Stomach smooth muscle (tissue), 2 donors: ENCODE results near the gene WSCD2.

Source experiments
- H3K27ac ChIP-seq: one replicate; pipeline ENCODE4 v1.7.0; 2013; ENCODE audit warnings: mild to moderate bottlenecking, low read length, inconsistent platforms
- H3K27me3 ChIP-seq, 2 donors: one replicate each; pipeline ENCODE4 v1.7.0; 2013; ENCODE audit warnings: low read length in 2 of 2; ENCODE audit not compliant: insufficient read depth in 2 of 2, control insufficient read depth in 1 of 2
- H3K36me3 ChIP-seq, 2 donors: one replicate each; pipeline ENCODE4 v1.7.0; 2013; ENCODE audit warnings: low read length in 2 of 2; ENCODE audit not compliant: control insufficient read depth in 2 of 2, insufficient read depth in 2 of 2
- H3K4me1 ChIP-seq: one replicate; pipeline ENCODE4 v1.7.0; 2013; ENCODE audit warnings: low read length; ENCODE audit not compliant: control insufficient read depth, insufficient read depth
- H3K4me3 ChIP-seq, 2 donors: one replicate each; pipeline ENCODE4 v1.7.0; 2013; ENCODE audit warnings: low read length in 2 of 2
- H3K9ac ChIP-seq, 2 donors: one replicate each; pipeline ENCODE4 v1.7.0; 2013; ENCODE audit warnings: low read length in 2 of 2, mild to moderate bottlenecking in 1 of 2
- H3K9me3 ChIP-seq, 2 donors: one replicate each; pipeline ENCODE4 v1.7.0; 2013; ENCODE audit warnings: low read length in 2 of 2; ENCODE audit not compliant: control insufficient read depth in 2 of 2
- donor health status: healthy.
- donor health status: Pancreatic carcinoma.

The WSCD2 gene

DNA sequence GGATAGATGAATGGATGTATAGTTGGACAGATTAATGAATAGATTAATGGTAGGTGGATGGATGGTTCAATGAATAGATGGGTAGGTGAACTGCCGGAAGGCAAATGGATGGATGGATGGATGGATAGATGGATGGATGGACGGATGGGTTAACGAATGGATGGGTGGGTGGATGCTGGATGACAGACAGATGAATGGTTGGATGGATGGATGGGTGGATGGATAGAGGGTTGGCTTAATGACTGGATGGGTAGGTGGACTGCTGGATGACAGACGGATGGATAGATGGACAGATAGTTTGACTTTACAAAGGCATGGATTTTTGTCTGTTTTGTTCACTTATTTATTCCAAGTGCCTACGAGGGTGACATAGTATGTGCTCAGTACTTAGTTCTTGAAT, 64.4 kb downstream of the WSCD2 start:
- H3K27ac ChIP-seq: no peak overlapping the region
- no peak overlapping the region for H3K9ac ChIP-seq
- H3K4me3 ChIP-seq: no peak overlapping the region
- H3K4me1 ChIP-seq: peaks cover 30% of the 10 kb centered on the region
- no peaks in the 10 kb centered on the region for H3K9me3 ChIP-seq
- peaks cover 0 to 8% of the 10 kb centered on the region in 2 donors for H3K36me3 ChIP-seq
- H3K27me3 ChIP-seq: no peaks in the 10 kb centered on the region

DNA sequence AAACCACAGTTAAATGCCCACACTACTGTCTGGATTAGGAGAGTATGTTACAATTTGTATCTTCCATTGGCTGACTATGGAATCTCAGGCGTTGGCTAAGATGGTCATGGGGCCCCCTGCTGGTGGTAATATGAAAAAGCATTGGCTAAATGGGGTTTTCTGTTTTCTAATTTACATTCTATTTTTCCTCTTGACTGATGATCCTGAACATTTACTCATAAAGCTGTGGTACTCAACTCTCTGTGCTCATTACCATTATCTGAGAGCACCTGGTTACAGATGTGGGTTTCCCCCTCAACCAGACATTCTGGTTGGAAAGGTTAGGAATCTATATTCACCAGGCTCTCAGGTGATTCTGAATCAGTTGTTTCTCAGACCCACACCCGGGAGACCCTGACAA, 64.8 kb downstream of the WSCD2 start:
- Histone ChIP-seq H3K9me3 (no peaks in the 10 kb centered on the region), H3K4me1 (peaks cover 30% of the 10 kb centered on the region), H3K27ac (no peak overlapping the region), H3K27me3 (no peaks in the 10 kb centered on the region), H3K9ac (no peak overlapping the region), H3K36me3 (peaks cover 0 to 8% of the 10 kb centered on the region in 2 donors), H3K4me3 (no peak overlapping the region)

DNA sequence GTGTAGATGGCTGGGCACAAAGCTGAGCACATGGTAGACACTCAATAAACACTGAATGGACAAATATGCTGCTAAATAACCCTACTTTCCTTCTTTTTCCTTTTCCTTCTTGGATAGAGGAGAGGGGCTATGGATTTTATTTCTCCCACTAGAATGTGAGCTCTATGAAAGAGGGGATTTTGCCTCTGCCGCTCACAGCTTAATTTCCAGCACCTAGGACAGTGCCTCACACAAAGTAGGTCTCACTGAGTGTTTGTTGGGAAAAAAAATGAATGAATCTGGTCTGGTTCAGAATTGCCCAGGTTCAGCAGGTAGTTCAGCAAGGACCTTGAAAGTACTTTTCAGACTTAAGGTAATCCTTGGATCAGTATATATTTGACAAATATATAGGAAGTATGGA, 65.5 kb downstream of the WSCD2 start:
- H3K9me3 ChIP-seq: no peaks in the 10 kb centered on the region
- peaks cover 30% of the 10 kb centered on the region for H3K4me1 ChIP-seq
- H3K27me3 ChIP-seq: no peaks in the 10 kb centered on the region
- H3K27ac ChIP-seq: no peak overlapping the region
- no peak overlapping the region for H3K9ac ChIP-seq
- H3K4me3 ChIP-seq: no peak overlapping the region
- H3K36me3 ChIP-seq: peaks cover 0 to 8% of the 10 kb centered on the region in 2 donors

DNA sequence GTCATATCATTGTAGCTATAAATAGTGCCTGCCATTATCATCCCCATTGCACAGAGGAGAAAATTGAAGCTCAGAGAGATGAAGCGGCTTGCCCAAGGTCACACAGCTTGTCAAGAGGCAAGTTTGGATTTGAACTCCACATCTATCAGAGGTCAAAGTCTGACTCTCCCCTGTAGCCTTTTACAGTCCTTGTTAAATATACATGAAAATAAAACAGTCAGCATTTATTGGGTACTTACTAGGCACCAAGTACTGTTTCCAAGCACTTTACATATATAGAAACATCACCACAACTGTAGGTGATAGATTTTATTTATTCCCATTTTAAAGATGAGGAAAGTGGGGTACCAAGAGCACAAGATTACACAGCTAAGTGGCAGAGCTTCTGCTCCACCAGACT, 67.2 kb downstream of the WSCD2 start:
- Histone ChIP-seq H3K27ac (no peak overlapping the region), H3K4me1 (peaks cover 15% of the 10 kb centered on the region), H3K36me3 (peaks cover 0 to 8% of the 10 kb centered on the region in 2 donors), H3K4me3 (no peak overlapping the region), H3K9ac (no peak overlapping the region), H3K27me3 (no peaks in the 10 kb centered on the region), H3K9me3 (no peaks in the 10 kb centered on the region)

DNA sequence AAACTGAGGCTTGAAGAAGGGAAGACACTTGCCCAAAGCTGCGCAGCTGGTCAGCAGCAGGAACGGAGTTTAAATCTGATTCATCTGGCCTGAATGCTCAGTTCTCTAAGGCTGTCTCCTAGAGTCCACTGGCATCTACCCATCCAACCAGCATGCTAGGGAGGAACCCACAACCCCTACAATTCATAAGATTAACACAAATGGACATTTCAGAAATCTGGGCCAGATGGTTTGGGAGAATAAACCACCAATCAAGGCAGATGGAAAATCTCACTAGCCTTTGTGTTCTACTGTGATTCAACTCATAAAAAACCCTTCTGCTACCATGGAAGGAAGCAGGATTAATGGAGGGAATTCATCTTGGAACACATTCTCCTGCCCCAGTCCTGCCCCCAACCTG, 67.8 kb downstream of the WSCD2 start:
- Histone ChIP-seq H3K4me3 (no peak overlapping the region), H3K36me3 (peaks cover 0 to 8% of the 10 kb centered on the region in 2 donors), H3K27ac (no peak overlapping the region), H3K4me1 (peaks cover 10% of the 10 kb centered on the region), H3K9ac (no peak overlapping the region), H3K27me3 (no peaks in the 10 kb centered on the region), H3K9me3 (no peaks in the 10 kb centered on the region)

DNA sequence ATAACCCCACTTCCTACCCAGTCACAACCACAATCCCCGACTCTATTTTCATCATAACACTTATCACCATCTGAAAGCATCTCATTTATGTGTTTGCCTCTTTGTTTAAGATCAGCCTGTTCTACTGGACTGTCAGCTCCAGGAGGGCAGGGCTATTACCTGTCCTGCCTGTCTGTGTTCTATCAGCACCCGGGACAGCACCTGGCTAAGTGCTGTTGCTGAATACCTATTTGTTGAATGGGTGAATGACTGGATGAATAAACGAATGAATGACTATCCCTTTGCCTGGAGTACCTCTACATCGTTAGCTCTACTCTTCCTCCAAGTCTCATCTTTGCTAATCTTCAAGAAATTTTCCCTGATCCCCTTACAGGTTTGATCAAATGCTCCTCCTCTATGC, 69.0 kb downstream of the WSCD2 start:
- Histone ChIP-seq H3K9me3 (peaks cover 0 to 3% of the 10 kb centered on the region in 2 donors), H3K4me1 (peaks cover 2% of the 10 kb centered on the region), H3K9ac (no peak overlapping the region), H3K27me3 (no peaks in the 10 kb centered on the region), H3K36me3 (peaks cover 2 to 8% of the 10 kb centered on the region in 2 donors), H3K27ac (no peak overlapping the region), H3K4me3 (no peak overlapping the region)

DNA sequence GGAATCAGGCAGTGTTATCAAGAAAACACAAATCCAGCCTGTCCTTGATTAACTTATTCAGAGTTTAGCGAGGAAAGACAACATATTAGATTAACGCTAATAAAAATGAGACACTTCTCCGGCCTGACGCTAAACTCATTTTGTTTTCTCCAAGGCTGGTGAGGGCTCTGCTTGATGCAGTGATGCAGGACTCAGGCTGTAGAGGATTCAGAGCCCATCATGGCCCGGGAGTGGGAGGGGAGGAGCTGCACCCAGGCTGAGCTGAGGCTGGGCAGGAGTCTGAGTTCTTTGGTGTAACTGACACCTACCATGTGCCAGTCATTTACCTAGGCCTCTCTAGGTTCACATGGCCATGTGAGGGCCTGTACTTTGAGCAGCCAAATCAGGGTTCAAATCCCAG, 70.0 kb downstream of the WSCD2 start:
- Histone ChIP-seq H3K4me1 (no peaks in the 10 kb centered on the region), H3K27ac (no peak overlapping the region), H3K9ac (no peak overlapping the region), H3K36me3 (peaks cover 2 to 8% of the 10 kb centered on the region in 2 donors), H3K9me3 (peaks cover 5 to 8% of the 10 kb centered on the region in 2 donors), H3K4me3 (no peak overlapping the region), H3K27me3 (no peaks in the 10 kb centered on the region)

DNA sequence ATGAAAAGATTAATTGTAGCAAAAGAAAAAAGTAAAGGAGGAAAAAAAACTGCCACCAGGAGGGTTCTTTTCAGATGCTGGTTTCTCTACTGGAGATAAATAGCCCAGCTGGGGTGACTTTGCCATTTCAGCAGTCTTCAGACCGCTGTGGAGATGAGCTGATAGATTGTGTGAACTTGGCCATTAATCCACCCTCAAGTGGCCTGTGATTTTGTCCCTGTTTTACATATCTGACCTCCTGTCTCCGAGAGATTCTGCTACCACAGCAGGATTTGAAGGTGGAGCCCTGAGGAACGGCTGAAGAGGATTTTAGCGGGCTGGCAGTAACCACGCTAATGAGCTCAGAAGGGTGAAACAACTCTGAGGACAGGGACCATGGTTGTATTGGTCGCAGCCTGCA, 72.7 kb downstream of the WSCD2 start:
- H3K9me3 ChIP-seq: peaks cover 5 to 8% of the 10 kb centered on the region in 2 donors
- peaks cover 2 to 4% of the 10 kb centered on the region in 2 donors for H3K36me3 ChIP-seq
- H3K4me3 ChIP-seq: no peak overlapping the region
- no peak overlapping the region for H3K9ac ChIP-seq
- no peak overlapping the region for H3K27ac ChIP-seq
- no peaks in the 10 kb centered on the region for H3K27me3 ChIP-seq
- no peaks in the 10 kb centered on the region for H3K4me1 ChIP-seq

DNA sequence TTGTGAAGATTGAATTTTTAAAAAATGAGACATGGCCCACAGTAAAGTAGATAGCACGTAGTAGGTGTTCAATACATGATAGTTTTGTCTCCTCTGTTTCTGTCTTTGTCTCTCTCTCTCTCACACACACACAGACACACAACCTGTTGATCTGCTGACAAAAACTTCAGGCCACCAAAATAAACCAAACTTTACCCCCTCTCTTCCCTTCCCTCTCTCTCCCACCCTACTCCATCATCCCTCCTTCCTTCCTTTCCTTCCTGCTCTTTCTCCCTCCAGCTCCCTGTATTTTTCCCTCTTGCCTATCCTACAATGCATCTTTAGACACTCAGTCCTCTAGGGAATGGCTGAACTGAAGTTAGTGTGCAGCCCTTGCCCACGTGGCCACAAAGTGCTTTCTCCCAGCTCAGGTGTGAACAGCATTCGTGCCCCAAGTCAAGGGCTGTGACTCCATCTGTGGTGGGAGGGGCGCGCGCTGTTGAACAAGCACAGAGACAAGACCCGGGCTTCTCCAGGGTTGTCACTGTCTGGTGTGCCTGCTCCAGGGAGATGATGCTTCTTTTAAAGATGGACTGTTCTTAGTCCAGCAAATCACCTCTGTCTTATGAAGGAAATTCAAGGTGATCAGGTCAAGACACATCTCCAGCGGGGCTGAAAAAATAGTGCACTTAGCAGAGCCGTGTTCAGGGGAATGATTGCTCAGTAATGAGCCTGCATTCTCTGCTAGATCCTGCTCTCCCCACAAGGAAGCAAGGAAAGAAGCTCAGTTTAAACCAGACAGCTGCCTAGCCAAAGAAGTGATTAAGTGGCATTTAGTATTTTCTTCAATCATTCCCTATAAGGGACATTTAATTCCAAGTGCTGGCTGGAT, 75.3 kb downstream of the WSCD2 start:
- H3K27me3 ChIP-seq: no peaks in the 10 kb centered on the region
- H3K9ac ChIP-seq: no peak overlapping the region
- H3K4me1 ChIP-seq: no peaks in the 10 kb centered on the region
- H3K36me3 ChIP-seq: peaks cover 0 to 2% of the 10 kb centered on the region in 2 donors
- H3K9me3 ChIP-seq: peaks cover 5 to 8% of the 10 kb centered on the region in 2 donors
- H3K4me3 ChIP-seq: no peak overlapping the region
- no peak overlapping the region for H3K27ac ChIP-seq

DNA sequence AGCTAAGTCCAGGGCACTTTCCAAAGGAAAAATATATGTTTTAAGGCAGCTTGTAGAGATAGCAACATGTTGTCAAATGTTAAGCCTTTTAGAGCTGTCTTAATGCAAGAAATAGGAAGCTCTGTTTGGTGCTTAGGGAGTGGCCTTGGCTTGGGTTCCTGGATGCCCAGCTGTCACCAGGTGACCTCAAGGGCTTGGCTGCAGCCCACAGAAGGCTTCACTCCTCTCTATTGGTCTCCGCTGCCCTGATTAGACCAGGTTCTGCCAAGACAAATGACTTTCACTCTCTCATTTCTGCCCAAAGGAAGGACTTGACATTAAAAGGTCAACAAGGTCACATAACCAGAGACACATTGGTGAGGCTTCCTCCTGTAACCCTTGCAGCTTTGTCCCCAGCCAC, 76.8 kb downstream of the WSCD2 start:
- no peak overlapping the region for H3K9ac ChIP-seq
- H3K27me3 ChIP-seq: no peaks in the 10 kb centered on the region
- no peak overlapping the region for H3K4me3 ChIP-seq
- H3K9me3 ChIP-seq: peaks cover 5 to 8% of the 10 kb centered on the region in 2 donors
- H3K27ac ChIP-seq: no peak overlapping the region
- no peaks in the 10 kb centered on the region for H3K4me1 ChIP-seq
- H3K36me3 ChIP-seq: peaks cover 3 to 5% of the 10 kb centered on the region in 2 donors
